ENCODE results near the gene KRT82. TPM values are rescaled to one million over a fixed set of nuclear protein-coding genes. Genes with fewer than 3 reads are reported as not detected.

The KRT82 gene
- total and polyA plus RNA-seq, 2 experiments from 2014 or later: not detected

DNA sequence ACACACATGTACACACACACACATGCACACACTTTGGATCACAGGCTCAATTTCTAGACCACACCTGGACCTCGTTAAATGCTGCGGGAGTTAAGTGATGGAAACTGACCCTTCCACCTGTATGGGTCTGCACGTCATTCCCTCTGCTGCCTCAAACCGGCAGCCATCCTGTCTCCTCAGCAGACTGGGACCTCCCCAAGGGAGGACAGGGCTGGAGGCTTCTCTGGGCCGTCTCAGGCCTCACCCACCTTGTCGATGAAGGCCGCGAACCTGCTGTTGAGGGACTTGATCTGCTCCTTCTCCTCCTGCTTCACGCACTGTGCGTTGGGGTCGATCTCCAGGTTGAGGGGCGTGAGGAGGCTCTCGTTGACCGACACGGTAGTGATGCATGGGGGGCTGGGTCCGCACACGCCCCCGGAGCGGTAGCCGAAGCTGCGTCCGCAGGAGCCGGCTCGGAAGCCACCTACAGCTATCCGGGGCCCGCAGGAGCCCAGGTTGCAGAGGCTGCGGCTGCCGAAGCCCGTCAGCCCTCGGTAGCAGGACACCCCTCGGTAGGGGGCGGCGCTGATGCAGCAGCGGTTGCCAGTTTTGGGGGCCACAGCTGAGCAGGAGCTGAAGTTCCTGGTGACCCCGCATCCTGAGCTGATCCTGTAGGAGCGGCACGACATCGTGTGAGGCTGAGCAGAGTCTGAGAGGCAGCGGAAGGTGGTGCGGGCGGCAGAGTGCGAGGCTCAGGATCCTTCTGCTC is 39.2 kb downstream of the KRT82 start, which contains the start of gene KRT85:
Gene KRT85, minus strand, starts transcription at position 744 of the 748 bp plus-strand sequence. Its CDS starts 76 bp downstream, at position 668.
- no peaks in the 10 kb centered on the region for H4K20me1 ChIP-seq (ENCODE audit: insufficient read depth, poor library complexity, severe bottlenecking)
- H3K27me3 ChIP-seq: peaks cover 3% of the 10 kb centered on the region
- WGBS (ENCODE audit: low lambda C conversion rate, missing lambda C conversion rate): 93% methylated on average over 40 of the region's 42 CpGs
- no peak within 1 kb of the TSS for H2AFZ ChIP-seq
- no peak within 1 kb of the TSS for H3K4me2 ChIP-seq
- H3K36me3 ChIP-seq (replicated peaks; ENCODE audit: insufficient read depth, low read depth): no peaks in the 10 kb centered on the region
- H3K27ac ChIP-seq: no peak within 1 kb of the TSS
- no peak within 1 kb of the TSS for H3K4me3 ChIP-seq
- TF ChIP-seq, protein P1, sequence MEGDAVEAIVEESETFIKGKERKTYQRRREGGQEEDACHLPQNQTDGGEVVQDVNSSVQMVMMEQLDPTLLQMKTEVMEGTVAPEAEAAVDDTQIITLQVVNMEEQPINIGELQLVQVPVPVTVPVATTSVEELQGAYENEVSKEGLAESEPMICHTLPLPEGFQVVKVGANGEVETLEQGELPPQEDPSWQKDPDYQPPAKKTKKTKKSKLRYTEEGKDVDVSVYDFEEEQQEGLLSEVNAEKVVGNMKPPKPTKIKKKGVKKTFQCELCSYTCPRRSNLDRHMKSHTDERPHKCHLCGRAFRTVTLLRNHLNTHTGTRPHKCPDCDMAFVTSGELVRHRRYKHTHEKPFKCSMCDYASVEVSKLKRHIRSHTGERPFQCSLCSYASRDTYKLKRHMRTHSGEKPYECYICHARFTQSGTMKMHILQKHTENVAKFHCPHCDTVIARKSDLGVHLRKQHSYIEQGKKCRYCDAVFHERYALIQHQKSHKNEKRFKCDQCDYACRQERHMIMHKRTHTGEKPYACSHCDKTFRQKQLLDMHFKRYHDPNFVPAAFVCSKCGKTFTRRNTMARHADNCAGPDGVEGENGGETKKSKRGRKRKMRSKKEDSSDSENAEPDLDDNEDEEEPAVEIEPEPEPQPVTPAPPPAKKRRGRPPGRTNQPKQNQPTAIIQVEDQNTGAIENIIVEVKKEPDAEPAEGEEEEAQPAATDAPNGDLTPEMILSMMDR (IDR thresholded peaks at IDR 0.05; ENCODE audit: poor library complexity): no peak
- TF ChIP-seq EZH2phosphoT487 (IDR thresholded peaks at IDR 0.05; ENCODE audit: low read depth, severe bottlenecking, unreplicated experiment) (no peak), EZH2 (IDR thresholded peaks at IDR 0.05; ENCODE audit: borderline replicate concordance) (no peak)
- peaks cover 3% of the 10 kb centered on the region for H3K4me1 ChIP-seq (ENCODE audit: insufficient read depth)
- DNase-seq (ENCODE audit: low spot score): no peak
- H3K9me2 ChIP-seq (replicated peaks; ENCODE audit: insufficient read depth): no peaks in the 10 kb centered on the region
- no peaks in the 10 kb centered on the region for H3K9me3 ChIP-seq (ENCODE audit: low read depth)
- no peaks in the 10 kb centered on the region for H3K79me2 ChIP-seq

DNA sequence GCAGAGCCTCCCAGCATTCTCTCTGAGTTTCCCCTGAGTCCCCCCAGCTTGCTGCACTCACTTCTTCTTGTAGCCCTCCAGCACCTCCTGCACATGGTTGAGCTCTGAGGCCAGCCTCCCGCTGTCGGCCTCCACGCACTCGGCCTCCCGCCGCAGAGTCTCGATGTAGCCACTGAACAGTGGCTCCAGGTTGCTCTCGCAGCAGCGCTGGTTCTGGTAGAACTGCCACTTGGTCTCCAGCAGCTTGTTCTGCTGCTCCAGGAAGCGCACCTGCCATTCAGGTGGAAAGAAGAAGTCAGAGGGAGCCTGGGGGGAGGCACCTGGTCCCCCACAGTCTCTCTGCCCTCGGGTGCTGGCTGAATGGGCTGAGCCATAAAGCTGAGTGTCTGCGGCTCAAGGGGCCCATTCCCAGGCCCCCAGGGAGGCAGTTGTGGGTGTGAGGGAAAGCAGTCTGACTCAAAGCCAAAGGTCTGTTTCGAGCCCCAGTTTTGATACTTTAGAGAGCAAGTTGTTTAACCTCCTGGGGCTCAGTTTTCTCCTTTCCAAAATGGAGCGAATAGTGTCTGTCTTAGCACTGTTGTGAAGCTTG is 41.1 kb downstream of the KRT82 start:
- Histone ChIP-seq H3K9me3 (ENCODE audit: low read depth) (no peaks in the 10 kb centered on the region), H3K27me3 (peaks cover 3% of the 10 kb centered on the region), H3K79me2 (no peaks in the 10 kb centered on the region), H3K4me1 (ENCODE audit: insufficient read depth) (no peaks in the 10 kb centered on the region), H4K20me1 (ENCODE audit: insufficient read depth, poor library complexity, severe bottlenecking) (no peaks in the 10 kb centered on the region), H2AFZ (no peak overlapping the region), H3K4me3 (no peak overlapping the region), H3K36me3 (replicated peaks; ENCODE audit: insufficient read depth, low read depth) (no peaks in the 10 kb centered on the region), H3K27ac (no peak overlapping the region), H3K9me2 (replicated peaks; ENCODE audit: insufficient read depth) (no peaks in the 10 kb centered on the region), H3K4me2 (no peak overlapping the region)
- TF ChIP-seq, protein P1 (IDR thresholded peaks at IDR 0.05; ENCODE audit: poor library complexity): no peak
- no peak for TF ChIP-seq EZH2 (IDR thresholded peaks at IDR 0.05; ENCODE audit: borderline replicate concordance)
- TF ChIP-seq EZH2phosphoT487 (IDR thresholded peaks at IDR 0.05; ENCODE audit: low read depth, severe bottlenecking, unreplicated experiment): no peak
- WGBS (ENCODE audit: low lambda C conversion rate, missing lambda C conversion rate): 79% methylated on average over 14 of the region's 14 CpGs
- no peak for DNase-seq (ENCODE audit: low spot score)

DNA sequence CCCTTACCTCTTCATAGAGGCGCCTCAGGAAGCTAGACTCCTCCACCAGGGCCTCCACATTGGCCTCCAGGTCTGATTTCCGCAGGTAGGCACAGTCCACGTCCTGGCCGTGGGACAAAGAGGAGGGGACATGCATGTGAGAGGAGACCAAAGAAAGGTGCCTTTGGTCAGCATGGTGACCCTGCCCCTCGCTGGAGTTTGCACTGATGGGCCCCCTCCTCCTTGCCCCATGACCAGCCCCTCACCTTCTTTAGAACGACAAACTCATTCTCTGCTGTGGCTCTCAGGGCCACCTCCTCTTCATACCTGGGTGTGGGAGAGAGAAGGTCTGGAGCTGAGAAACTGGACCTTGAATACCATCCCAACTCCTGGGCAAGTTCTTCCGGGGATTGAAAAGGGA is 42.1 kb downstream of the KRT82 start:
- DNase-seq (ENCODE audit: low spot score): no peak
- no peak overlapping the region for H3K27ac ChIP-seq
- H3K9me3 ChIP-seq (ENCODE audit: low read depth): no peaks in the 10 kb centered on the region
- H4K20me1 ChIP-seq (ENCODE audit: insufficient read depth, poor library complexity, severe bottlenecking): no peaks in the 10 kb centered on the region
- H3K4me3 ChIP-seq: no peak overlapping the region
- WGBS (ENCODE audit: low lambda C conversion rate, missing lambda C conversion rate): 79% methylated on average over 7 of the region's 7 CpGs
- TF ChIP-seq, protein P1 (IDR thresholded peaks at IDR 0.05; ENCODE audit: poor library complexity): no peak
- TF ChIP-seq EZH2 (IDR thresholded peaks at IDR 0.05; ENCODE audit: borderline replicate concordance) (no peak), EZH2phosphoT487 (IDR thresholded peaks at IDR 0.05; ENCODE audit: low read depth, severe bottlenecking, unreplicated experiment) (no peak)
- no peaks in the 10 kb centered on the region for H3K36me3 ChIP-seq (replicated peaks; ENCODE audit: insufficient read depth, low read depth)
- no peaks in the 10 kb centered on the region for H3K9me2 ChIP-seq (replicated peaks; ENCODE audit: insufficient read depth)
- no peak overlapping the region for H3K4me2 ChIP-seq
- no peaks in the 10 kb centered on the region for H3K4me1 ChIP-seq (ENCODE audit: insufficient read depth)
- peaks cover 3% of the 10 kb centered on the region for H3K27me3 ChIP-seq
- H3K79me2 ChIP-seq: no peaks in the 10 kb centered on the region
- no peak overlapping the region for H2AFZ ChIP-seq

Measured in hepatocyte (in vitro differentiated cells).